Activated gamma-delta T cell treated with anti-CD3 and anti-CD28 coated beads, Interleukin-2, amount 50 U/mL, for 16 hours (primary cell): Measurements from ENCODE around the gene KIF16B.
"Not testable (repeated sequence)": the region's sequence is repeated elsewhere in the genome, so short reads cannot be mapped to it uniquely, and the experiment has no call there.

Experiments used
- DNase-seq: peaks from one replicate; pipeline ENCODE4 v3.0.0-alpha.2; 2020; ENCODE audit warnings: low read depth

KIF16B gene

DNA sequence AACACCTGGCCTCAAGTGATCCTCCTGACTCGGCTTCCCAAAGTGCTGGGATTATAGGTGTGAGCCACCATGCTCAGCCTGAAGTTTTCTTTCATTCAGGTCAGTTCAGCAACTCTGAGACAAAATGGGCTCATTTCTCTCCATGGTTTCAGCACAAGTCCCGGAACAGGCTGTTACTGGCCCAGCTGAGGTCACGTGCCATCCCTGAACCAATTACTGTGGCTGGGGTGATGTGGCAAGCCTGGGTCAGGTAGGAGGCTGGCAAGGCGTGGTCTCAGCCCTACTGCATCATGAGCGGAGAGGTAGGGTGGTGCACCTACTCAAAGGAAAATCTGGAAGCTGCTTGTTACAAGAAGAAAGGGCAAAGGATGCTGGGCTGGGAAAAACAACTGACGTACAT is 326.4 kb downstream of the KIF16B start:
- no peak for DNase-seq

DNA sequence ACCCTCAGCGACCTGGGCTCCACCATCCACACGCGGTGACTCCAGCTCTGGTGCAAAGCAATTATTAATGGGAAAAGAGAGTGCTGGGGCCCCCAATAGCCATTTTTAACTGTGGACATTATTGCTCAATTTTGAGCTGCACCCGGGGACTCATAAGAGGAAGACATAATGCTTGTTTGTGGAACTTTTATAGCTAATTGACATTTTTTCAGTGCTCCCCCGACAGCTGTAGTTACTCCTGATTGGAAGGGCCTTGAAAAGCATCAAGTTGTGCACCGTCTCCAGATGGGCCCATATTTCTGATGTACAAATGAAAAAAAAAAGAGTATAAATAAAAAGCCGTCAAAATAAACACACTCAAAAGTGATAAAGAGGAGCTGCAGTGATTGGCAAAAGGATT is 327.0 kb downstream of the KIF16B start:
- no peak for DNase-seq

DNA sequence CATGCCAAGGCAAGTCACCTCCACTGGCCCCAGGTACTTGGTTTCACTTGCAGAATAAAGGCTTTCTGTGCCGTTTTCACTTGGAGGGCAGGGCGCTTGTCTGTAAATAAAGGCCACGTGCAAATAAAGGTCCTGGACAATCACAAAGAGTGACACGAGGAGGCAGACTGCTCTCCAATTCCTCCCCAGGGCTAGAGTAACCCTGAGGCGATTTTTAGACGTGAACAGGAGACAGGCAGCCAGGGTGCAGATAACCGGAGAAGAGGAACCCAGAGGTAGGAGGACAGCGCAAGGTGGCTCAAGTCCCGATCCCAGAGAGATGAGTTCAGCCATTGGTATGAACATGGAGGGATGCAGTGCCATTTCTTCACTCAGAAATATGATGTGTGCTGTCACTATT is 327.4 kb downstream of the KIF16B start:
- DNase-seq: no peak

DNA sequence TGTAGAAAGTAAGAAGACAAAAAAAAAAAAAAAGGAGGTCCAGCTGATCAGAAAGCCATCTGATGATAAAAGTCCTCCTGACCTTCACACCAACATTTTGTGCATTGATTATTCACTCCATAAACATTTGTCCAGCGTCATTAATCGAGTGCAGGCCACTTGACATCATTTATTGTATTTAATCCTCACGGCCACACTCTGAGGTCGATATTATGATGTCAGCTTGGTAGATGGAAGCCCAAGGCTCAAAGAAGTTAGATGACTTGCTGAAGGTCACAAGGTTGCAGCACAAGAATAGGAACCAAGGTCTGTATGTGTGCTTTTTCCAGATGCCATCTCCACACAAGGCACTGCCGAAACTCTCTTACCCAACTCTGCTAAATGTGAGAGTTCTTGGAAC is 328.4 kb downstream of the KIF16B start:
- DNase-seq: no peak

DNA sequence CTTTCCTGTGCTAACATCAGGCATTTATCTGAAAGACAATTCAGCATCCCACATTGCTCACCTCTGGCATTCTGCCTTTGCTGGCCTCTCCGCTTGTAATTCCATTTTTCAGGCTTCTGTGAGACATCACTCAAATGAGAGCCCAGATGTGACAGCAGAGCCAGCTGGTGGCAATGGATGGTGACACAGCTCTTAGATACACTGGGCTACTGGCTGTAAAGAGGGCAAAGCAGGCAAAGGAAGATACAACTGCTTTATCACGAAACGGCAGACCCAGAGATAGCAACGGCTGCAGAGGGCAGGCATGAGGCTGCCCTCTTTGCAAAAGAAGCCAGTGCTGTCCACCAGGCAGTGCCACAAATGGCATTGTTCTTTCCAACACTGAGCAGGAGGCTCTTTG is 329.8 kb downstream of the KIF16B start:
- DNase-seq: no peak

DNA sequence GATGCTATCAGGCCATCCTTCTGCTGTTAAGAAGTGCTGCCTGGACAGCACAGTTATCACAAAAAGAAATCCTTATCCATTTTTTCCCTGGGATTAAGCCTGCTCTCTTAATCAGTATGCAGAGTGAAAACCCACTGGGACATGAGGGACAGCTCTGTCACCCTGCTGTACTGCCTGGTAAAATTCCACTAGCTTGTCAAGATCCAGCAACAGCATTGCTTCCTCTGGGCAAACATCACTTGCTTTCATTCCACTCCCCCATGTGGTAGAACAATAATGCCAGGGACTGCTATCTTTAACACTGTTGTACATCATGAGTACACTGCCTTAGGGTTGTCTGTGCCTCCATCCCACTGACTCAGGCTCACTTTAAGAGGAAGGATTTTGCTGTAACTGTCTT is 331.3 kb downstream of the KIF16B start:
- DNase-seq: no peak

DNA sequence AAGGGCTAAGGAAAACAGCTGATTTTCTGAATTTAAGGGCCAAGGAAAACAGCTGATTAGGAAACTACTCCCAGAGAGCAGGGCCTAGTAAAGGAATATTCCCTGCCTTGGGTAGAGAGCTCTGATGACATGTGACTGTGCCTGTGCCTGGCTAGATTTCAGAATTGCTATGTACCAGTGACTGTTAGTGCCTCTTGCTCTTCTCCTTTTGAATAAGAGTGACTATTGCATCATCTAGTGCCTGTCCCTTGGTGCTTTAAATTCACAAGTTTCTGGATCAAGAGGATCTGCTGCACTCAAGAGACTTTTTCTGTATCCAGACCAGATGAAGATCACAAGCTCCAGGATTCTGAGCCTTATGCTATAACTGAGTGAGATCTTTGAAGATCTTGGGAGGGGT is 332.9 kb downstream of the KIF16B start:
- DNase-seq: no peak

DNA sequence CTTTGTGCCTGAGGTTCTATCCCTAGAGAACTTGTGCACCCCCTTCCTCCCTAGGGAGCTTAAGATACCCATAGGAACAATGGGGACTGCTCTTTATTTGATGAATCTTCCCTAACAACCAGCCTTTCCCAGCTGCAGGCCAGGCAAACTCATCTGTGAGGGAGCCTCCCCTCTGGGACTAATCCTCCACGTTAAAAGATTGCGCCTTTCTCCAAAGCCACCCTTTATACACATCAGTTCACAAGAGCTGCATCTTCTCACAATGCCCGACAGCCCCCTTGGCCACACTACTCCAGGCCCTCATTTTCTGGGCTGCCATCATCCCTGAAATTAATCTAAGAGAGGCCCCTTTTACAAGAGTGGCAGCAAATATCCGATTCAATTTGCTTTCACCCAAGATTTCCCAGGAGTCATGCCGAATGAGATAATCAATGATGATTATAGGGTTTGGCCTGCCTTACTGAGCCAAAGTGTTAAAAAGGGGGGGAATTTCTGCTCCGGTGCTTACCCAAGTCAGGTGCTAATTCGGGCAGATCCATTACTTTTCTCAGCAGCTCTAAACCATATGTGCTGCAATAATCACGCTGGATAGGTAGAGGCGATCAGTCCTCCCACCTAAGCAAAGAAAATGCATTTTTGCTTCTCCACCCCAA is 336.5 kb downstream of the KIF16B start:
- DNase-seq: no peak

DNA sequence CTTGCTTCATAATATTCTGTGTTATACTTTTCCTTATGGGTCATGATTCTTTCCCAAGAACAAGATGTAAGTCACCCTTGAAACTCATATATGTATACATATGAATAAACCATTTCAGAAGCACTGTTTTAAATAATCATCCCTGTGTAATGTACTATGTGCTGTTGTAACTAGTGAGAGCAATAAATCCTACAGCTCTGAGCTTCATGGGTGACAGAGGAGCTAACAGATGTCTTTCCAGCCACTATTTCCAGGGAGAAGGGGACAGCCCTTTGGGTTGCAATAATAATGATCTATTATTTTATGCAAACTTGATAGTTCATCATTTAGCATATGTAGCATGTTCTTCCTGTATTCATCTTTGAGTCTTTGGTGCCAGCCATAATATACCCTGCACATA is 342.8 kb downstream of the KIF16B start:
- DNase-seq: no peak

DNA sequence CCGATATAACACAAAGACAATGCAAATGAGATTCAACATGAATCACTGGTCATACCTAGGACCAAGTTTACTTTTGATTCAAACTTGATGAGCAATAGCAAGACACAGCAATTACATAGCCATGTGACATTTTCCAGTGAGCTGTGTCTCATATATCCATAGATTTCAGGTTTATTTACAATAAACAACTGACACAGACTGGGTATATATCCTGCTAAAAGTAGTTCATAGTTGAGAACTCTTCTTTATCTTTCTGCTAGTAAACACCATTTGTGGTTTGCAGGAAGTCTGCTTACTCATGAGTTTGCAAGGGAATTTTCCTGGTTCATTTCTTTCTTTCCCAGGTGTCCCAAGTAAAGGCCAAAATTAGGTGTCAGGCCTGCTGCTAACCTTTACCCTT is 343.4 kb downstream of the KIF16B start:
- DNase-seq: no peak

DNA sequence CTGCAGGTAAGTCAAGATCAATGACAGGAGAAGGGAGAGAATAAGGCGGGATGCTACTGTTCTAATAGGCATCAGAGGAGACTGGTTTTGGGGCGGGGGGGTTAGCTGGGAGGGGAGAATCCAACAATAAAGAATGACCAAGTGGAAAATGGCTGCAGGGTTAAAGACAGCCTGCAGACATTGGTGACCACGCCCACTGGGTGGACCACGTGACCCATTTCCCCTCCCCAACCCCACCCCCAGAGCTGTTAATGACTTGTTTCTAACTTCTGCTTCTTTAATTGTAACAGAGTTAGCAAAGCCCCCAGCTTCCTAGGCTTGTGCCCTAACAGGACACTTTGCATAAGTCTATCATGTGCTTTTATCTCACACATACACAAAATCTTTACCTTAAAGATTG is 344.5 kb downstream of the KIF16B start:
- no peak for DNase-seq

DNA sequence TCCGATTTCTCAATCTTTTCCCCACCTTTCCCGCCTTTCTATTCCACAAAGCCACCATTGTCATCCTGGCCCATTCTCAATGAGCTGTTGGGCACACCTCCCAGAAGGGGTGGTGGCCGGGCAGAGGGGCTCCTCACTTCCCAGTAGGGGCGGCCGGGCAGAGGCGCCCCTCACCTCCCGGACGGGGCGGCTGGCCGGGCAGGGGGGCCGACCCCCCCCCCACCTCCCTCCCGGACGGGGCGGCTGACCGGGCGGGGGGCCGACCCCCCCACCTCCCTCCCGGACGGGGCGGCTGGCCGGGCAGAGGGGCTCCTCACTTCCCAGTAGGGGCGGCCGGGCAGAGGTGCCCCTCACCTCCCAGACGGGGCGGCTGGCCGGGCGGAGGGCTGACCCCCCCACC is 346.3 kb downstream of the KIF16B start:
- not testable (repeated sequence) for DNase-seq

DNA sequence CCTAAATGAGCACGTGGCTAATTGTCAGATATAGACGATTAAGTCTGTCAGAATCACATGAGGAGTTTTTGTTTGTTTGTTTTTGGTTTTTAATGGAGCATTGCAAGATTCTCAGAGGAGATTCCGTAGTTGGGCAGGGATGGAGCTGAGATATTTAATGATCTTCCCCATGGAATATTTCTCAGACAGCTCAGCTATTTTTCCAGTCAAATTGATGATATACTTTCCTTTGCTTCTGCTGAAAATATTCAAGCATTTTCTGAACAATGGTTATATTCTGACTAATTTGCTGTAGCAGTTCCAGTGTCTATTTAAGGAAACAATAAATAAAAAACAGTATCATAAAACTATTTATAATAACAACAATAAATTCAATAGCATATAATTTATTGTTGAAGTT is 348.4 kb downstream of the KIF16B start:
- DNase-seq: no peak

DNA sequence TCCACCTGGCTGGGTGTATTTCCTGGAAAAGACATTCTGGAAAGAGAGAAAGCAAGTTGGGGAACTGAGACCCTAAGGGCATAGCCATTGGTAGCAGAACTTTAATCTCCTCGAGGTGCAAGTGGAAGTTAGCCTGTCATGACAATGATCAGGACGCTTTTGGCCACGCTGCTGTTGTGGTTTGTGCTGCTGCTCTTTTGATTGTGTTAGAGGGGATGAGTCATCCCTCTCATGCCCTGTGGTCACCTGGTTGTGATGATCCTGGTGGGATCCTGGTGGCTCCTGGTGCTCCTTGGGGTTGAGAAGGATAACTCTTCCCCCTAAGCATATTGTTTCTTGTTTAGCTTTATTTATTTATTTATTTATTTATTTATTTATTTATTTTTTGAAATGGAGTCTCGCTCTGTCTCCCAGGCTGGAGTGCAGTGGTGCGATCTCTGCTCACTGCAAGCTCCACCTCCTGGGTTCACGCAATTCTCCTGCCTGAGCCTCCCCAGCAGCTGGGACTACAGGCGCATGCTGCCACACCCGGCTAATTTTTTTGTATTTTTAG is 350.3 kb downstream of the KIF16B start:
- no peak for DNase-seq
